Measurements from ENCODE around the gene LRRTM2. TPM values are rescaled to one million over a fixed set of nuclear protein-coding genes. Genes with fewer than 3 reads are reported as not detected.
A peak's percentile ranks its signal among the peaks of the same experiment; 100 is the strongest.
"Not testable (repeated sequence)": the region's sequence is repeated elsewhere in the genome, so short reads cannot be mapped to it uniquely, and the experiment has no call there.

Gene LRRTM2
- total RNA-seq (3.3 TPM), polyA plus RNA-seq (0.14 TPM)

- 38% methylated on average over 18 of the region's 18 CpGs for WGBS
- H3K4me1 ChIP-seq (ENCODE audit: insufficient read depth) = peaks cover 3% of the 10 kb centered on the region
- DNase-seq (ENCODE audit: extremely low spot score) = peak; percentile 60
- no peak within 1 kb of the TSS for H3K27ac ChIP-seq (ENCODE audit: low read depth)
- no peaks in the 10 kb centered on the region for H3K36me3 ChIP-seq (ENCODE audit: insufficient read depth)
- no peak within 1 kb of the TSS for H3K4me3 ChIP-seq (ENCODE audit: low read depth, low read length)
These were observed at the start of gene LRRTM2 for GRCh38 chr5:138874771-138875551. Gene LRRTM2 (minus strand): TSS chr5:138875335. CDS start chr5:138874911, 424 bp downstream.

- H3K4me1 ChIP-seq (ENCODE audit: insufficient read depth) = no peaks in the 10 kb centered on the region
- peaks cover 7% of the 10 kb centered on the region for H3K36me3 ChIP-seq (ENCODE audit: insufficient read depth)
- DNase-seq (ENCODE audit: extremely low spot score) = no peak
- H3K27ac ChIP-seq (ENCODE audit: low read depth) = no peak overlapping the region
- 97% methylated on average over 2 of the region's 2 CpGs for WGBS
- H3K4me3 ChIP-seq (ENCODE audit: low read depth, low read length) = no peak overlapping the region
These were observed 47.4 kb upstream of the LRRTM2 start for GRCh38 chr5:138922494-138922893.

- not testable (repeated sequence) for DNase-seq (ENCODE audit: extremely low spot score); H3K4me1 ChIP-seq (ENCODE audit: insufficient read depth); H3K27ac ChIP-seq (ENCODE audit: low read depth); H3K4me3 ChIP-seq (ENCODE audit: low read depth, low read length); H3K36me3 ChIP-seq (ENCODE audit: insufficient read depth)
- WGBS = 95% methylated on average over 2 of the region's 2 CpGs
These were observed 46.2 kb upstream of the LRRTM2 start for GRCh38 chr5:138921362-138921761.

- no peak for DNase-seq (ENCODE audit: extremely low spot score)
- WGBS = 85% methylated on average over 8 of the region's 8 CpGs
- no peak overlapping the region for H3K27ac ChIP-seq (ENCODE audit: low read depth)
- H3K36me3 ChIP-seq (ENCODE audit: insufficient read depth) = peaks cover 3% of the 10 kb centered on the region
- H3K4me1 ChIP-seq (ENCODE audit: insufficient read depth) = no peaks in the 10 kb centered on the region
- no peak overlapping the region for H3K4me3 ChIP-seq (ENCODE audit: low read depth, low read length)
These were observed 45.0 kb upstream of the LRRTM2 start for GRCh38 chr5:138920181-138920580.

GRCh38 chr5:138918686-138919085, 43.6 kb upstream of the LRRTM2 start:
- Histone ChIP-seq H3K27ac (ENCODE audit: low read depth) (no peak overlapping the region), H3K4me3 (ENCODE audit: low read depth, low read length) (no peak overlapping the region), H3K36me3 (ENCODE audit: insufficient read depth) (no peaks in the 10 kb centered on the region), H3K4me1 (ENCODE audit: insufficient read depth) (no peaks in the 10 kb centered on the region)
- 64% methylated on average over 4 of the region's 4 CpGs for WGBS
- no peak for DNase-seq (ENCODE audit: extremely low spot score)

- Histone ChIP-seq H3K4me3 (ENCODE audit: low read depth, low read length) (no peak overlapping the region), H3K4me1 (ENCODE audit: insufficient read depth) (no peaks in the 10 kb centered on the region), H3K27ac (ENCODE audit: low read depth) (no peak overlapping the region), H3K36me3 (ENCODE audit: insufficient read depth) (no peaks in the 10 kb centered on the region)
- 89% methylated on average over 3 of the region's 3 CpGs for WGBS
- DNase-seq (ENCODE audit: extremely low spot score) = no peak
These were observed 39.2 kb upstream of the LRRTM2 start for GRCh38 chr5:138914338-138914737.

GRCh38 chr5:138913773-138914172, 38.6 kb upstream of the LRRTM2 start:
- H3K36me3 ChIP-seq (ENCODE audit: insufficient read depth) = no peaks in the 10 kb centered on the region

GRCh38 chr5:138912093-138912492, 37.0 kb upstream of the LRRTM2 start:
- Histone ChIP-seq H3K4me1 (ENCODE audit: insufficient read depth) (no peaks in the 10 kb centered on the region), H3K36me3 (ENCODE audit: insufficient read depth) (no peaks in the 10 kb centered on the region), H3K4me3 (ENCODE audit: low read depth, low read length) (no peak overlapping the region), H3K27ac (ENCODE audit: low read depth) (no peak overlapping the region)
- 74% methylated on average over 4 of the region's 4 CpGs for WGBS
- DNase-seq (ENCODE audit: extremely low spot score) = no peak

More at GRCh38 chr5:138913773-138914172, 38.6 kb upstream of the LRRTM2 start:
- no peak overlapping the region for H3K27ac ChIP-seq (ENCODE audit: low read depth)
- H3K4me1 ChIP-seq (ENCODE audit: insufficient read depth) = no peaks in the 10 kb centered on the region
- DNase-seq (ENCODE audit: extremely low spot score) = no peak
- no peak overlapping the region for H3K4me3 ChIP-seq (ENCODE audit: low read depth, low read length)
- 93% methylated on average over 3 of the region's 3 CpGs for WGBS

- Histone ChIP-seq H3K27ac (ENCODE audit: low read depth) (no peak overlapping the region), H3K4me3 (ENCODE audit: low read depth, low read length) (no peak overlapping the region), H3K36me3 (ENCODE audit: insufficient read depth) (peaks cover 2% of the 10 kb centered on the region), H3K4me1 (ENCODE audit: insufficient read depth) (no peaks in the 10 kb centered on the region)
- no peak for DNase-seq (ENCODE audit: extremely low spot score)
These were observed 36.3 kb upstream of the LRRTM2 start for GRCh38 chr5:138911441-138911840.

GRCh38 chr5:138910546-138911185, 35.5 kb upstream of the LRRTM2 start:
- H3K4me3 ChIP-seq (ENCODE audit: low read depth, low read length) = no peak overlapping the region
- no peak overlapping the region for H3K27ac ChIP-seq (ENCODE audit: low read depth)
- DNase-seq (ENCODE audit: extremely low spot score) = no peak
- WGBS = 91% methylated on average over 7 of the region's 7 CpGs
- H3K4me1 ChIP-seq (ENCODE audit: insufficient read depth) = no peaks in the 10 kb centered on the region
- peaks cover 2% of the 10 kb centered on the region for H3K36me3 ChIP-seq (ENCODE audit: insufficient read depth)

- WGBS = 95% methylated on average over 2 of the region's 2 CpGs
- Histone ChIP-seq H3K4me3 (ENCODE audit: low read depth, low read length) (no peak overlapping the region), H3K36me3 (ENCODE audit: insufficient read depth) (peaks cover 4% of the 10 kb centered on the region), H3K27ac (ENCODE audit: low read depth) (no peak overlapping the region), H3K4me1 (ENCODE audit: insufficient read depth) (no peaks in the 10 kb centered on the region)
- no peak for DNase-seq (ENCODE audit: extremely low spot score)
These were observed 34.6 kb upstream of the LRRTM2 start for GRCh38 chr5:138909734-138910133.

- 95% methylated on average over 1 of the region's 1 CpG for WGBS
- Histone ChIP-seq H3K27ac (ENCODE audit: low read depth) (no peak overlapping the region), H3K36me3 (ENCODE audit: insufficient read depth) (peaks cover 4% of the 10 kb centered on the region), H3K4me3 (ENCODE audit: low read depth, low read length) (no peak overlapping the region), H3K4me1 (ENCODE audit: insufficient read depth) (no peaks in the 10 kb centered on the region)
- DNase-seq (ENCODE audit: extremely low spot score) = no peak
These were observed 30.4 kb upstream of the LRRTM2 start for GRCh38 chr5:138905541-138905940.

- Histone ChIP-seq H3K4me3 (ENCODE audit: low read depth, low read length) (no peak overlapping the region), H3K4me1 (ENCODE audit: insufficient read depth) (no peaks in the 10 kb centered on the region), H3K27ac (ENCODE audit: low read depth) (no peak overlapping the region), H3K36me3 (ENCODE audit: insufficient read depth) (peaks cover 4% of the 10 kb centered on the region)
- 77% methylated on average over 10 of the region's 10 CpGs for WGBS
- DNase-seq (ENCODE audit: extremely low spot score) = no peak
These were observed 28.1 kb upstream of the LRRTM2 start for GRCh38 chr5:138903130-138903775.

- H3K4me3 ChIP-seq (ENCODE audit: low read depth, low read length) = no peak overlapping the region
- H3K27ac ChIP-seq (ENCODE audit: low read depth) = no peak overlapping the region
- no peak for DNase-seq (ENCODE audit: extremely low spot score)
- WGBS = 94% methylated on average over 2 of the region's 2 CpGs
- peaks cover 4% of the 10 kb centered on the region for H3K36me3 ChIP-seq (ENCODE audit: insufficient read depth)
- no peaks in the 10 kb centered on the region for H3K4me1 ChIP-seq (ENCODE audit: insufficient read depth)
These were observed 26.6 kb upstream of the LRRTM2 start for GRCh38 chr5:138901716-138902115.
